ENCODE data around the gene DZIP1.
"Not testable (repeated sequence)": the region's sequence is repeated elsewhere in the genome, so short reads cannot be mapped to it uniquely, and the experiment has no call there.

Gene DZIP1

DNA sequence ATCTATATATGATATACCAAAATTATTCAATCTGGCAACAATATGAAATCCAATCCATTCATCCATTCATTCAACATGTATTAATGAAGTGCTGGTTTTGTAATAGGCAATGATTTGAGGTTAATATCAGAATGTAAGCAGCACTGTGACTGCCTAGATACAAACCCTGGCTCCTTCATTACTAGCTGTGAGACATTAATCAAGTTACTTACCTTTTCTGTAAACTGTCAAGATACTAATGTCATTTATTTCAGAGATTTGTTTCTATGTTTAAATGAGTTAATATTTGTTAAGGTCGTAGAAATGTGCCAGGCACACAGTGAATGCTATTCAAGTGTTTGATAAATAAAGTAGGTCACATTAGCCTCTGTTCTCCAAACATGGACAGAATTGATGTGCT lies 51.0 kb downstream of the DZIP1 start:
- DNase-seq = no peak

GRCh38 chr13:95588721-95589120 lies 55.8 kb downstream of the DZIP1 start:
- no peak for DNase-seq

DNA sequence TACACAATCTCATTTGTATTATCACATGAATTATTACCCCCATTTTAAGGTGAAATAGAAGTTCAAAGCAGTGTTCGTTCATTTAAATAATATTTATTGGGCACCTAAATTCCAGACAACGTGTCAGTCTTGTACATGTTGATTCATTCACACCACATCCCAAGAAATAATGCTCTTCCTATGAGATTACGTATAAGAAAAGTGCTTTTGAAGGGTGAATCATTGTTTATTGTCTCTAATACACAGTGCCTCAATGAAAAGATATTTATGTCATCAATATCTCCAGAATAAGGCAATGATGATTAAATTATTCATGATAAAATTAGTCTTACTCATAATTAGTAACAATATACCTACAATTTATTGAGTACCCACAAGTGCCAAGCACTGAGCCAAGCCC lies 56.4 kb downstream of the DZIP1 start:
- no peak for DNase-seq

GRCh38 chr13:95585867-95586266 lies 58.6 kb downstream of the DZIP1 start:
- no peak for DNase-seq

GRCh38 chr13:95579303-95579702 lies 65.2 kb downstream of the DZIP1 start:
- no peak for DNase-seq

DNA sequence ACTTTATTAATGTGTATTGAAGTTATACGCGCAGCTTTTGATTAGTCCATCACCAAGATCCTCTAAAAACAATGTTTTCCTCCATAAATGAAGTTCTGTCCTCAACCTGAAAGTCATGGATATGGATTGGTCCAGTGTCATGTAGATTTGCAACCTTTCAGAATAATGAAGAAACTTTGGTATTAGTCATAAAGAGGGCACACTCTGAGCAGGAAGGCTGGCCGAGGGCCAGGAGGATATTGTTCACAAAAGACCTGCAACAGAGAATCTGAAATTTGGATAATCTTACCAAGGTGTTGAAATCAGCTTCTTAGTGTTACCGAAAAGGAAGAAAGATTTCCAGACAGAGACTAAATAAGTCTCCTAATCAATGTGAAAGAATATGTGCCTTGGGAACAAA lies 71.3 kb downstream of the DZIP1 start:
- DNase-seq = no peak

GRCh38 chr13:95571941-95572340 lies 72.6 kb downstream of the DZIP1 start:
- DNase-seq = no peak

DNA sequence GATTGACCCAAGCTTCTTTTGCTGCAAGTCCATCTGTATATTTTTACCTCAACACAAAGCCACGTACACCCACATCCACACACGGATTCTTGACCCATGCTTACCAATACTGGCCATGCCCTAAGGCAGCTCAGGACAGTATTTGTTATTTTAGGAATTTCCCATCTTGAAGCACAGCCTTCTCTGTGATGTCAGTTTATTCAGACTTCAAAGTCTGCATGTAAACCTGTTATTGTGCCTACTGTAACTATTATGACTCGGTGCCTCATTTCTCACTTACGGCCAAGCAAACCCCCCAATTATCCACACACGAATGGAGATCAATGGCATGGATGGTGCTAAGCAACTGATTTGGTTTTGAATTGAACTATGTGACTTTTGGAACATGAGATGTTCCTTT lies 74.5 kb downstream of the DZIP1 start:
- DNase-seq = no peak

DNA sequence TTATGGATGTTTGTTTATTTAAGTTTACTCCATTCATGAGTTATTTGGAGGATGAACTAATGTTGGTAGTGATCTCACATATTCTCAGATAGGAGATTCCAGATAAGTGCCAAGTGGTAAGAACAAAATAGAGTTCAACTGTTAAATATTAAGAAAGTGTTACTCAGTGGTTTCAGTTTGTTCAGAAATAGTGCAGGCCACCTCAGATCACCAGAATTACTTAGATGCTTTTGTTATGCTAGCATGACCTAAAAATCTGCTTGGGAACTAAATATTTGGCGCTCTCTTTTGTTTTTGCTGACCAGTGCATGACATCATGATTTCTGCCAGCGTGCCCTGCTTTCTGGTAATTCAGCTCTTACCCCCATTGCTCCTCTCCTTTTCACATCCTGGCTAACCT lies 76.4 kb downstream of the DZIP1 start:
- no peak for DNase-seq

DNA sequence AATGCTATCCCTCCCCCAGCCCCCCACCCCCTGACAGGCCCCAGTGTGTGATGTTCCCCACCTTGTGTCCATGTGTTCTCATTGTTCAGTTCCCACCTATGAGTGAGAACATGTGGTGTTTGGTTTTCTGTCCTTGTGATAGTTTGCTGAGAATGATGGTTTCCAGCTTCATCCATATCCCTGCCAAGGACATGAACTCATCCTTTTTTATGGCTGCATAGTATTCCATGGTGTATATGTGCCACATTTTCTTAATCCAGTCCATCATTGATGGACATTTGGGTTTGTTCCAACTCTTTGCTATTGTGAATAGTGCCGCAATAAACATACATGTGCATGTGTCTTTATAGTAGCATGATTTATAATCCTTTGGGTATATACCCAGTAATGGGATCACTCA lies 78.7 kb downstream of the DZIP1 start:
- DNase-seq = not testable (repeated sequence)

GRCh38 chr13:95564733-95565291 lies 79.7 kb downstream of the DZIP1 start:
- no peak for DNase-seq

- DNase-seq = no peak
Observed at GRCh38 chr13:95564091-95564490, 80.4 kb downstream of the DZIP1 start.

DNA sequence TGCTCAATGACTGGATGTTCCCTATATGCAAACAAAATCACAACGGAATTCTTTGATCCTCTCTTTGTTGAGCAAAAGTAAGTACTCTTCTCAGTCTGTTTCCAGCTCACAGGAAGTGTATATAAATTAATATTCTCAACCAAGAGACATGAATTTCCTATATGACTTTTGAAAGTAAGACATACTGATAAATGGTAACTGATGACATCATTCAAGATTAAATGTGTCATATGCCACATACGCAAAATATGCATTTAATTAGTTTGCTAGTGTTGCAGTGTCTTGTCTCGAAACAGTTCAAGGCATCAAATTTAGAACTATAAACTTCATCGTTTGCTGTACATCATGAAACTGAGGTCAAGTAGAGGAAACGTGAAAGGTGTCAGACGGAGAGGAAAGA lies 84.1 kb downstream of the DZIP1 start:
- no peak for DNase-seq

DNA sequence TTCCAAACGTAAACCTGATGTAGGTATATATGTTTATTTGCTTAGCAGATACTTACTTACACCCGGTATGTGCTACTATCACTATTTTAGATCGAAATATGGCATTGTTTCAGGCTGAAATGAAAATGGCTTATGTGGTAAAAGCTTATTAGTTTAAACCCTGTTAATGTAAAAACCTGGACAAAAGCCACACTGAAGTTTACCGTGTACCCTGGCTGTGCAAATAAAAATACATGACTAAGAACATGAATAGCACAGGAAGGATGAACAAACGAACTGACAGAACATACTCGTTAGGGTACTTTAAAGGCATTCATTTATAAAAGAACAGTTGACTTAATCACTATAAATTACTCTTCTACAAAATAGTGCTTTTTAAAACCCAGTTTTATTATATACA lies 85.4 kb downstream of the DZIP1 start:
- DNase-seq = no peak

GRCh38 chr13:95557013-95557412 lies 87.5 kb downstream of the DZIP1 start:
- DNase-seq = no peak

GRCh38 chr13:95553581-95554385 lies 90.7 kb downstream of the DZIP1 start:
- peak; percentile 48 for DNase-seq

DNA sequence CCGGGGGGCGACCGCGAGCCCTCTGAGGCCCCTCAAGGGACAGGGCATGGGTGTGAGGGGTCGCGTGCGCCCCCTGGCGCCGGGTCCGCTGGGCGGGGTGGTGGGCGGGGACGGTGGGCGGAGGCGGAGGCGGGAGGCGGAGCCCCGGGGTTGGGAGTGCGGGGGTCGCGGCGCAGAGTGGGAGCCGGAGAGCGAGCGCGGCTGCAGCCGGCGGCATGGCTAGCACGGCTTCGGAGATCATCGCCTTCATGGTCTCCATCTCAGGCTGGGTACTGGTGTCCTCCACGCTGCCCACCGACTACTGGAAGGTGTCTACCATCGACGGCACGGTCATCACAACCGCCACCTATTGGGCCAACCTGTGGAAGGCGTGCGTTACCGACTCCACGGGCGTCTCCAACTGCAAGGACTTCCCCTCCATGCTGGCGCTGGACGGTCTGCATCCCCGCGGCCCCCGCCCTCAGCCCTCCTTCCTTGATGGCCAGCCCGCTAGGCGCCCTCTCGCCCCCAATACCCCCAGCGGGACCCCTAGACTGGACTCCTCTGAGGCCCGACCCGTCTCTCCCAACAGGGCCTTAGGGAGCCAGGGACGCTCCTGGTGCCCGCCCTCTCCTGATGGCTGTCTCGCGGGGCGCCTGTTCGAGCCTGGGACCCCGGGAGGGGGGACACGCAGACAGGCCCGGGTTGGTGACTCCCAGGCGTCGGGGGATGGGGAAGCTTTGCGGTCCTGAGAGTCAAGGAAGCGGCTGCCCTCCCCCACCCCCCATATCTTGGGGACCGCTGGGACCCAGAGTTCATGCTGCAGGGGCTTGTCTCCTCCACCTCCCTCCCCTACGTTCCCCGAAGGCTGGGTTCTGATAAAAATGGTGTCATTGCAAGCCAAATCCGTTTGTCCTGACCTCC lies 91.7 kb downstream of the DZIP1 start, which contains the start of gene CLDN10:
Gene CLDN10 (plus strand): TSS at position 182 of the 903 bp plus-strand sequence. CDS start 34 bp downstream, at position 216.
- DNase-seq = no peak

- no peak for DNase-seq
Observed at GRCh38 chr13:95552208-95552538, 92.3 kb downstream of the DZIP1 start.

- DNase-seq = no peak
Observed at GRCh38 chr13:95547531-95548167, 96.9 kb downstream of the DZIP1 start.

GRCh38 chr13:95546919-95547318 lies 97.6 kb downstream of the DZIP1 start:
- DNase-seq = no peak

- no peak for DNase-seq
Observed at GRCh38 chr13:95544293-95544692, 100.2 kb downstream of the DZIP1 start.

- no peak for DNase-seq
Observed at GRCh38 chr13:95541911-95542474, 102.5 kb downstream of the DZIP1 start.

DNA sequence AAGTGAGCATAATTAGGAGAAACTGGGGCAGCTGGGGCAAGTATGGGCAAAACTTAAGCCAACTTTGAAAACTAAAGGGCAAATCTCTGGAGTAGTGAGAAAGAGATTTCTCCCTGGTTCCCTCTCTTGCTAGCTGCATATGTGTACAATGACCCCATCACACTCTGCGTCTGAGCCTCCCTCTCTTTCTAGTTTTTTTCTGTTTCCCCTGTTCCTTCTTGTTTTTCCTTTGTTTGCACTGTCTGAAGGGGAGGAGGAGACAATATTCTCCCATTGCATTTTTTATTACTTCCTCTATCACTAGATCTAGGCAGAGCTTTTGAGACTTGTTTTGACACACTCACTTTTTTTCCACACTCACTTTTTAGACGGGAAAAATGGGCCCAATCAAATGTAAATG lies 103.2 kb downstream of the DZIP1 start:
- no peak for DNase-seq

Data from NCI-H510A treated with DMSO at 0.1 percent for 48 hours (cell line).